Activated naive CD4-positive, alpha-beta T cell treated with anti-CD3 and anti-CD28 coated beads, Interleukin-2, amount 10 ng/mL, durations not matched to agents 7 days and 5 days (primary cell): ENCODE data around the gene ZNF174.

Source experiments
- CTCF ChIA-PET: fragments of 350-600 bp; sonication (Branson Sonifier 250); formaldehyde crosslinking; loops from one replicate; lab custom pipeline; 2021; ENCODE audit warnings: antibody characterized with exemption; lab: Charles Lee
- DNase-seq: peaks from one replicate; pipeline ENCODE4 v3.0.0-alpha.2; 2020
- H3K27ac Mint-ChIP-seq: one replicate; pipeline ENCODE4 v1.8.0; 2021; ENCODE audit warnings: mild to moderate bottlenecking, moderate library complexity, mixed read lengths
- H3K27me3 Mint-ChIP-seq: one replicate; pipeline ENCODE4 v1.8.0; 2021; ENCODE audit warnings: mild to moderate bottlenecking, mixed read lengths
- H3K36me3 Mint-ChIP-seq: one replicate; pipeline ENCODE4 v1.8.0; 2021; ENCODE audit warnings: mixed read lengths
- H3K4me1 Mint-ChIP-seq: one replicate; pipeline ENCODE4 v1.8.0; 2021; ENCODE audit warnings: mixed read lengths
- H3K4me3 Mint-ChIP-seq: one replicate; pipeline ENCODE4 v1.8.0; 2021; ENCODE audit warnings: mild to moderate bottlenecking, moderate library complexity, mixed read lengths
- H3K9me3 Mint-ChIP-seq: one replicate; pipeline ENCODE4 v1.8.0; 2021; ENCODE audit warnings: mixed read lengths

ZNF174 gene

GRCh38 chr16:3400779-3401688 is at the start of gene ZNF174, which contains the start of gene ZSCAN32:
TSS of gene ZNF174 (plus strand) at chr16:3401215. CDS start at chr16:3402005, 790 bp downstream.
TSS of gene ZSCAN32 (minus strand) at chr16:3401004. CDS start at chr16:3397557, 3,447 bp downstream.
- Mint-ChIP-seq H3K27me3 (no peaks in the 10 kb centered on the region), H3K4me3 (peak within 1 kb of the TSS; percentile 89), H3K27ac (peak within 1 kb of the TSS; percentile 91), H3K9me3 (peaks cover 60% of the 10 kb centered on the region), H3K36me3 (peaks cover 75% of the 10 kb centered on the region), H3K4me1 (peaks cover 43% of the 10 kb centered on the region)
- CTCF ChIA-PET, result interaction anchor here (1.8 kb wide), 1 partner anchor 56 kb away, joined by 3 read pairs; no protein-coding TSS in a partner anchor
- peak; percentile 99 for DNase-seq

- Mint-ChIP-seq H3K4me3 (no peak within 1 kb of the TSS), H3K27ac (no peak within 1 kb of the TSS)
- CTCF ChIA-PET, result no interaction called here
Measured at GRCh38 chr16:3355589-3355988, 45.4 kb upstream of the ZNF174 start, which contains the start of gene OR2C1. TSS of gene OR2C1 (plus strand) at chr16:3355889. CDS start at chr16:3355941, 52 bp downstream.

GRCh38 chr16:3356118-3356517 is 44.9 kb upstream of the ZNF174 start:
- Mint-ChIP-seq H3K9me3 (peaks cover 30% of the 10 kb centered on the region), H3K4me1 (peaks cover 7% of the 10 kb centered on the region), H3K36me3 (no peaks in the 10 kb centered on the region), H3K27ac (no peak overlapping the region), H3K27me3 (peaks cover 12% of the 10 kb centered on the region), H3K4me3 (no peak overlapping the region)
- no peak for DNase-seq
- CTCF ChIA-PET, result no interaction called here

More at GRCh38 chr16:3355589-3355988, 45.4 kb upstream of the ZNF174 start, which contains the start of gene OR2C1:
- Mint-ChIP-seq H3K36me3 (no peaks in the 10 kb centered on the region), H3K4me1 (peaks cover 7% of the 10 kb centered on the region), H3K27me3 (peaks cover 14% of the 10 kb centered on the region), H3K9me3 (peaks cover 28% of the 10 kb centered on the region)
- no peak for DNase-seq

GRCh38 chr16:3358871-3359270 is 42.1 kb upstream of the ZNF174 start:
- no peak overlapping the region for H3K27ac Mint-ChIP-seq
- H3K4me3 Mint-ChIP-seq, result no peak overlapping the region
- CTCF ChIA-PET, result no interaction called here
- H3K36me3 Mint-ChIP-seq, result no peaks in the 10 kb centered on the region
- no peak for DNase-seq
- H3K4me1 Mint-ChIP-seq, result peaks cover 4% of the 10 kb centered on the region
- H3K27me3 Mint-ChIP-seq, result peaks cover 12% of the 10 kb centered on the region
- H3K9me3 Mint-ChIP-seq, result peaks cover 36% of the 10 kb centered on the region

GRCh38 chr16:3362931-3363330 is 38.1 kb upstream of the ZNF174 start:
- Mint-ChIP-seq H3K27me3 (peaks cover 19% of the 10 kb centered on the region), H3K27ac (no peak overlapping the region), H3K9me3 (peaks cover 36% of the 10 kb centered on the region), H3K36me3 (peaks cover 18% of the 10 kb centered on the region), H3K4me3 (no peak overlapping the region), H3K4me1 (peaks cover 17% of the 10 kb centered on the region)
- CTCF ChIA-PET, result no interaction called here
- DNase-seq, result no peak

DNA sequence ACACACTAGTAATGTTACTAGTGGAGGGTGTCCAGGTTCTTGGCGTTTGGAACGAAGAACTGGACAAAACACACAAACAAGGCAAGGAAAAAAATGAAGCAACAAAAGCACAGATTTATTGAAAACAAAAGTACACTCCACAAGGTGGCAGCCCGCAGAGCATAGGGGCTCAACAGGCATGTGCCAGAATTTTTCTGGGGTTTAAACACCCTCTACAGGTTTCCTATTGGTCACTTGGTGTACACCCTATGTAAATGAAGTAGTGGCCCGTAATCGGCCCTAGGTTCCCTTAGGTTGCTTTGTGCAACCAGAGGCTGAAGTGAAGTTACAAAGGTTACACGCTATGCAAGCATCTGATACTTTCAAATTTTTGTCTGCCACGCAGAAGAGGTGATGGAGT is 37.2 kb upstream of the ZNF174 start:
- peaks cover 36% of the 10 kb centered on the region for H3K9me3 Mint-ChIP-seq
- H3K4me1 Mint-ChIP-seq, result peaks cover 17% of the 10 kb centered on the region
- peak overlapping the region; percentile 72 for H3K27ac Mint-ChIP-seq
- H3K27me3 Mint-ChIP-seq, result peaks cover 15% of the 10 kb centered on the region
- peaks cover 18% of the 10 kb centered on the region for H3K36me3 Mint-ChIP-seq
- no peak for DNase-seq
- CTCF ChIA-PET, result no interaction called here
- H3K4me3 Mint-ChIP-seq, result no peak overlapping the region

DNA sequence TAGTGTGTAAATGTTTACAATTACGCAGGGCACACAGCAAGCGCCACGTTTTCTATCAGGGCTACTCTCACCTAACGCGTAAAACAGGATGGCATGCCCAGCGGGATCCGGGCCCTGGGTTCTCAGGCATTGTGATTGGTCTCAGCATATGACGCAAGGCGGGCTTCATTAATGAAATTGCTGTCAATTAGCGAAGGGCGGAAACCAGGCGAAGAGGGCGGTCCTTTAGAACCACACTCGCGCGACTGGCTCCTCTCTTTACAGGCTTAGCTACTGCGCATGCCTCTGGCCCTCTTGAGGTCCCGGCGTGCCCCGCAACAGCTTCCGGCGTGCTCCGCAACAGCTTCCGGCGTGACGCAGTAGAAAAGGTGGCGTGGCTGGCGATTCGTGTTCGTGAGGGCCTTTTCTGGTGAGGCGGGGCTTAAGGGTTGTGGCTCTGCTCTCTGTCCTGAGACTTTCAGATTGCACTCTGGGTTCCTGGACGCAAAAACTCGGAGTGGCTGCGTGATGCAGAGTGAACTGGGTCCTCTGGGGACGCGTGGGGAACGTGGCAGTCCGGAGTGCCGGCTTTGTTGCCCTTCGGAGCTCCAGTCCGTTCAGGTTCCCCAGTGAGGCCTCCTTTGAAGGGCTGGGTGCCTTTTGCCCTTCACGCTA is 36.1 kb upstream of the ZNF174 start:
- peaks cover 34% of the 10 kb centered on the region for H3K9me3 Mint-ChIP-seq
- H3K27me3 Mint-ChIP-seq, result peaks cover 11% of the 10 kb centered on the region
- peak; percentile 88 for DNase-seq
- H3K36me3 Mint-ChIP-seq, result peaks cover 18% of the 10 kb centered on the region
- H3K4me1 Mint-ChIP-seq, result peaks cover 17% of the 10 kb centered on the region
- peak overlapping the region; percentile 91 for H3K27ac Mint-ChIP-seq
- CTCF ChIA-PET, result no interaction called here
- peak overlapping the region; percentile 67 for H3K4me3 Mint-ChIP-seq

DNA sequence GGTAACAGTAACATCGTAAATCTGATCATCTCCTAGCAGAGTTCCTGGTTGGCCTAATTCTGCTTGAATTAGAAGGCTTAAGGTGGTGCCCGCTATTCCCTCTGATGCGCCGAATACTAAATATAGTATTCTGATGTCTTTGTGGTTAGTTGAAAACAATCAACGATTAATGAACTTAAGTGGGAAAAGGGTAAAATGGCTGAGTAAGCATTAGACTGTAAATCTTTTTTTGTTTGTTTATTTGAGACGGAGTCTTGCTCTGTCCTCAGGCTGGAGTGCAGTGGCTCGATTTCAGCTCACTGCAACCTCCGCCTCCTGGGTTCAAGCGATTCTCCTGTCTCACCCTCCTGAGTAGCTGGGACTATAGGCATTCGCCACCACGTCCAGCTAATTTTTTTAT is 31.9 kb upstream of the ZNF174 start:
- Mint-ChIP-seq H3K4me1 (peaks cover 16% of the 10 kb centered on the region), H3K9me3 (peaks cover 26% of the 10 kb centered on the region), H3K4me3 (no peak overlapping the region), H3K27ac (no peak overlapping the region), H3K36me3 (peaks cover 17% of the 10 kb centered on the region), H3K27me3 (peaks cover 7% of the 10 kb centered on the region)
- CTCF ChIA-PET, result interaction anchor here (1.0 kb wide), 1 partner anchor 23 kb away, joined by 3 read pairs; no protein-coding TSS in a partner anchor
- DNase-seq, result no peak

- no peak for DNase-seq
- Mint-ChIP-seq H3K9me3 (peaks cover 64% of the 10 kb centered on the region), H3K27me3 (no peaks in the 10 kb centered on the region), H3K4me3 (no peak overlapping the region), H3K36me3 (peaks cover 9% of the 10 kb centered on the region), H3K27ac (no peak overlapping the region), H3K4me1 (no peaks in the 10 kb centered on the region)
- CTCF ChIA-PET, result no interaction called here
Measured at GRCh38 chr16:3375680-3376079, 25.3 kb upstream of the ZNF174 start.

GRCh38 chr16:3377917-3378316 is 23.1 kb upstream of the ZNF174 start:
- peaks cover 30% of the 10 kb centered on the region for H3K36me3 Mint-ChIP-seq
- CTCF ChIA-PET, result no interaction called here

GRCh38 chr16:3383045-3383448 is 18.0 kb upstream of the ZNF174 start:
- Mint-ChIP-seq H3K36me3 (peaks cover 74% of the 10 kb centered on the region), H3K27ac (no peak overlapping the region), H3K4me1 (no peaks in the 10 kb centered on the region), H3K4me3 (no peak overlapping the region), H3K27me3 (no peaks in the 10 kb centered on the region), H3K9me3 (peaks cover 79% of the 10 kb centered on the region)
- CTCF ChIA-PET, result no interaction called here
- DNase-seq, result no peak

More at GRCh38 chr16:3377917-3378316, 23.1 kb upstream of the ZNF174 start:
- H3K9me3 Mint-ChIP-seq, result peaks cover 82% of the 10 kb centered on the region
- no peak overlapping the region for H3K4me3 Mint-ChIP-seq
- H3K4me1 Mint-ChIP-seq, result no peaks in the 10 kb centered on the region
- DNase-seq, result no peak
- H3K27me3 Mint-ChIP-seq, result no peaks in the 10 kb centered on the region
- H3K27ac Mint-ChIP-seq, result no peak overlapping the region

GRCh38 chr16:3388325-3388724 is 12.7 kb upstream of the ZNF174 start:
- Mint-ChIP-seq H3K27ac (no peak overlapping the region), H3K4me1 (no peaks in the 10 kb centered on the region), H3K27me3 (no peaks in the 10 kb centered on the region), H3K9me3 (peaks cover 60% of the 10 kb centered on the region), H3K36me3 (peaks cover 90% of the 10 kb centered on the region), H3K4me3 (no peak overlapping the region)
- DNase-seq, result no peak
- CTCF ChIA-PET, result no interaction called here

DNA sequence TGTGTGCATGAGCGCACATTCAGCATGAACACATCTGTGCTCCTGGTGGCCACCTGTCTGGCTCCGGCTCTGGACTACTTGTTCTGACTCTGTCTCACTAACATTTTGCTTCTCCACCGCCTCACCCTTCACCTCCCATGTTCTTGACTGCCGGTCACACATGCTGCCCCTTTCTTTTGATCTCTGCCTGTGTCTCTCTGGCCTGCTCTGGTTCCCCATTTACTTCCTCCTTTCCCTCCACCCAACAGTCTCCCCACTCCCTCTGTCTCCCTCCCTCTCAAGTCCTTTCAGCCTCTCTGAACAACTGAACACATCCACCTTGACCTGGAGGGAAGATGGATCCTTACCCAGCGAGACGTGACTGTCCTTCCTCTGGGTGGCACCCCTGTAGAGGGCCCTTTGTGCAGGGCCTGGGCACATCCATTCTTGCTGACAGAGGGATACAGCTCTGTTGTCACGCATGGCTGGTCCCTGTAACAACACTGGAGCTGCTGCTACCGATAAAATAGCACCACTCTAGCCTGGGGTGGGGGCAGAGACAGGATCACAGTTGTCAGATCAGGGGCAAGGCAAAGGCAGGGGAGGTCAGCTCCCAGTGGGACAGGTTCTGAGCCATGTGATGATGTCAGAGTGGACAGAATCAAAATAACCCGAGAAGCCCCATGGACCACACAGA is 11.2 kb upstream of the ZNF174 start:
- CTCF ChIA-PET, result no interaction called here
- no peak for DNase-seq
- H3K4me1 Mint-ChIP-seq, result peaks cover 1% of the 10 kb centered on the region
- H3K27ac Mint-ChIP-seq, result no peak overlapping the region
- no peak overlapping the region for H3K4me3 Mint-ChIP-seq
- H3K27me3 Mint-ChIP-seq, result no peaks in the 10 kb centered on the region
- H3K36me3 Mint-ChIP-seq, result peaks cover 89% of the 10 kb centered on the region
- peaks cover 56% of the 10 kb centered on the region for H3K9me3 Mint-ChIP-seq

GRCh38 chr16:3400446-3400778 is 603 bp upstream of the ZNF174 start:
- H3K9me3 Mint-ChIP-seq, result peaks cover 60% of the 10 kb centered on the region
- peaks cover 76% of the 10 kb centered on the region for H3K36me3 Mint-ChIP-seq
- H3K4me1 Mint-ChIP-seq, result peaks cover 43% of the 10 kb centered on the region
- no peak for DNase-seq
- H3K27me3 Mint-ChIP-seq, result no peaks in the 10 kb centered on the region
- CTCF ChIA-PET, result interaction anchor here (1.8 kb wide), 1 partner anchor 57 kb away, joined by 3 read pairs; no protein-coding TSS in a partner anchor
- peak overlapping the region; percentile 89 for H3K4me3 Mint-ChIP-seq
- peak overlapping the region; percentile 91 for H3K27ac Mint-ChIP-seq
